SK-N-SH treated with all-trans-retinoic acid at 6 μM for 48 hours (cell line): ENCODE data around the gene RNF17.

ENCODE experiments used
- BACH2 ChIP-seq: fragments of 250-450 bp; sonication (Bioruptor Pico); IDR thresholded peaks from 2 replicates; pipeline ENCODE4 v1.9.0; 2021; ENCODE audit warnings: mild to moderate bottlenecking, borderline replicate concordance
- CREB5 ChIP-seq: fragments of 250-450 bp; sonication (Bioruptor Pico); IDR thresholded peaks from 2 replicates; pipeline ENCODE4 v1.5.1; 2020; ENCODE audit warnings: low read depth, mild to moderate bottlenecking, moderate library complexity
- CSDC2 ChIP-seq: fragments of 250-450 bp; sonication (Bioruptor Pico); IDR thresholded peaks from 2 replicates; pipeline ENCODE4 v1.5.0; 2020; ENCODE audit warnings: mild to moderate bottlenecking, moderate library complexity
- CSRNP3 ChIP-seq: fragments of 250-450 bp; sonication (Bioruptor Pico); IDR thresholded peaks from 2 replicates; pipeline ENCODE4 v1.5.1; 2021; ENCODE audit warnings: mild to moderate bottlenecking, moderate library complexity
- ESRRG ChIP-seq: fragments of 250-450 bp; sonication (Bioruptor Pico); IDR thresholded peaks from 2 replicates; pipeline ENCODE4 v1.6.1; 2021; ENCODE audit warnings: mild to moderate bottlenecking
- GLIS3 ChIP-seq: fragments of 250-450 bp; sonication (Bioruptor Pico); IDR thresholded peaks from 2 replicates; pipeline ENCODE4 v1.5.0; 2020; ENCODE audit warnings: mild to moderate bottlenecking, moderate library complexity
- POU6F1 ChIP-seq: fragments of 250-450 bp; sonication (Bioruptor Pico); IDR thresholded peaks from 2 replicates; pipeline ENCODE4 v1.8.0; 2021; ENCODE audit warnings: low read depth, mild to moderate bottlenecking, moderate library complexity, borderline replicate concordance
- RARB ChIP-seq: fragments of 250-450 bp; sonication (Bioruptor Pico); IDR thresholded peaks from 2 replicates; pipeline ENCODE4 v1.8.0; 2021; ENCODE audit warnings: mild to moderate bottlenecking, moderate library complexity
- SNAI2 ChIP-seq: fragments of 250-450 bp; sonication (Bioruptor Pico); IDR thresholded peaks from 2 replicates; pipeline ENCODE4 v1.5.0; 2020; ENCODE audit warnings: mild to moderate bottlenecking, moderate library complexity
- TOX ChIP-seq: fragments of 250-450 bp; sonication (Bioruptor Pico); IDR thresholded peaks from 2 replicates; pipeline ENCODE4 v1.8.0; 2021; ENCODE audit warnings: mild to moderate bottlenecking, moderate library complexity, borderline replicate concordance
- ZNF8 ChIP-seq: fragments of 450-650 bp; formaldehyde crosslinking; IDR thresholded peaks from 2 replicates; pipeline ENCODE4 v1.5.0; 2020; ENCODE audit warnings: mild to moderate bottlenecking, moderate library complexity
- TF ChIP-seq, protein P1 (sequence below): fragments of 250-450 bp; sonication (Bioruptor Pico); IDR thresholded peaks from 2 replicates; pipeline ENCODE4 v1.8.0; 2020; ENCODE audit warnings: mild to moderate bottlenecking, moderate library complexity, borderline replicate concordance

DNA sequence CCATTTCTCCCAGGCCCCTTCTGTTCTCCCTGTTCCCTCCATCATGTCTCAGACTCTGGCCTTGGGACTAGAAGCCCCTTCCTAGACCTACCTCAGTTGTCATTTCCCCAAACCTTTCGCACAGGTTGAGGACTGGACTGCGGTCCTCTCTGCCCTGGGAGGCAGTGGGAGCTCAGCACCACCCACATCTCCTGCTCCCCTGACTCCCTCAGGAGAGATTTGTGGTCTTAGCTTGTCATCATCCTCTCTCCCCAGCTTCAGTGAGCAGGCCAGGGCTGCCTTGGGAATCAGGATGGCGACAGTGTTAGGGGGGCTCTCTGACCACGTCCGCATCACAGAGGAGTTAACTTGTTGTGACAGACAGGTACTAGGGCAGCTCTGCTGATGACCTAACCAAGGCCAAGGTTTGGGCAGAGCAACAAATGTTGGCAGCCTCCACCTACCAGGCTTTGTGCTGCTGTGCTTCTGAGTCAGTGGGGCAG is 25.6 kb upstream of the RNF17 start:
- TF ChIP-seq CSRNP3 (no peak), POU6F1 (CRISPR knock-in tag) (no peak), CSDC2 (CRISPR knock-in tag) (no peak), TOX (CRISPR knock-in tag) (no peak), RARB (no peak), ZNF8 (CRISPR knock-in tag) (no peak), SNAI2 (CRISPR knock-in tag) (no peak), BACH2 (CRISPR knock-in tag) (no peak), CREB5 (CRISPR knock-in tag) (no peak), ESRRG (CRISPR knock-in tag) (no peak), GLIS3 (CRISPR knock-in tag) (no peak)
- TF ChIP-seq, protein P1, sequence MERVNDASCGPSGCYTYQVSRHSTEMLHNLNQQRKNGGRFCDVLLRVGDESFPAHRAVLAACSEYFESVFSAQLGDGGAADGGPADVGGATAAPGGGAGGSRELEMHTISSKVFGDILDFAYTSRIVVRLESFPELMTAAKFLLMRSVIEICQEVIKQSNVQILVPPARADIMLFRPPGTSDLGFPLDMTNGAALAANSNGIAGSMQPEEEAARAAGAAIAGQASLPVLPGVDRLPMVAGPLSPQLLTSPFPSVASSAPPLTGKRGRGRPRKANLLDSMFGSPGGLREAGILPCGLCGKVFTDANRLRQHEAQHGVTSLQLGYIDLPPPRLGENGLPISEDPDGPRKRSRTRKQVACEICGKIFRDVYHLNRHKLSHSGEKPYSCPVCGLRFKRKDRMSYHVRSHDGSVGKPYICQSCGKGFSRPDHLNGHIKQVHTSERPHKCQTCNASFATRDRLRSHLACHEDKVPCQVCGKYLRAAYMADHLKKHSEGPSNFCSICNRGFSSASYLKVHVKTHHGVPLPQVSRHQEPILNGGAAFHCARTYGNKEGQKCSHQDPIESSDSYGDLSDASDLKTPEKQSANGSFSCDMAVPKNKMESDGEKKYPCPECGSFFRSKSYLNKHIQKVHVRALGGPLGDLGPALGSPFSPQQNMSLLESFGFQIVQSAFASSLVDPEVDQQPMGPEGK (CRISPR knock-in tag): no peak
